HL-60 (cell line): Measurements from ENCODE around the gene ZNF511.
A peak's percentile ranks its signal among the peaks of the same experiment; 100 is the strongest.

ENCODE experiments used
- DNase-seq, 2 experiments: peaks; one replicate each; pipeline ENCODE4 v3.0.0-alpha.2; 2010 to 2020; ENCODE audit warnings: low read depth in 1 of 2, low spot score in 1 of 2
- H3K27ac ChIP-seq: fragments of 250-450 bp; sonication (Bioruptor Pico); replicated peaks from 2 replicates; pipeline ENCODE4 v1.5.1; 2020; ENCODE audit warnings: mild to moderate bottlenecking, moderate library complexity
- H3K27me3 ChIP-seq: fragments of 250-450 bp; sonication (Bioruptor Pico); 2 replicates; pipeline ENCODE4 v1.5.1; 2021; ENCODE audit warnings: mild to moderate bottlenecking, moderate library complexity; ENCODE audit not compliant: insufficient read depth, poor library complexity, severe bottlenecking
- H3K4me3 ChIP-seq: replicated peaks from 2 replicates; pipeline ENCODE4 v1.5.1; 2011; ENCODE audit warnings: mild to moderate bottlenecking, control low read depth, low read length; ENCODE audit not compliant: insufficient read depth
- CTCF ChIP-seq: IDR thresholded peaks from one replicate; pipeline ENCODE4 v1.5.1; 2011; ENCODE audit warnings: low read length, control low read depth, inconsistent platforms; ENCODE audit not compliant: insufficient read depth
- GABPA ChIP-seq: IDR thresholded peaks from 2 replicates; pipeline ENCODE4 v1.6.1; 2012; ENCODE audit warnings: low read depth
- POLR2AphosphoS5 ChIP-seq: IDR thresholded peaks from 2 replicates; pipeline ENCODE4 v1.6.1; 2012; ENCODE audit warnings: low read depth
- REST ChIP-seq: IDR thresholded peaks from 2 replicates; pipeline ENCODE4 v1.6.1; 2012; ENCODE audit warnings: low read depth; ENCODE audit not compliant: insufficient replicate concordance
- SPI1 ChIP-seq: IDR thresholded peaks from 2 replicates; pipeline ENCODE4 v1.6.1; 2012; ENCODE audit warnings: low read depth, mild to moderate bottlenecking, borderline replicate concordance

The ZNF511 gene

GRCh38 chr10:133309720-133310398, 1.1 kb downstream of the ZNF511 start:
- peak; percentile 49 to 80 for DNase-seq
- TF ChIP-seq CTCF = no peak
- no peak for TF ChIP-seq REST
- peak; percentile 84 for TF ChIP-seq GABPA
- TF ChIP-seq POLR2AphosphoS5 = peak; percentile 31; the same call in 1 of the 2 replicates
- TF ChIP-seq SPI1 = no peak; the same call in 1 of the 2 replicates
- peak overlapping the region; percentile 82 for H3K4me3 ChIP-seq
- H3K27ac ChIP-seq = peak overlapping the region; percentile 93
- no peaks in the 10 kb centered on the region for H3K27me3 ChIP-seq

GRCh38 chr10:133310399-133310755, 1.7 kb downstream of the ZNF511 start:
- H3K4me3 ChIP-seq = peak overlapping the region; percentile 82
- no peaks in the 10 kb centered on the region for H3K27me3 ChIP-seq
- peak overlapping the region; percentile 93 for H3K27ac ChIP-seq
- no peak for TF ChIP-seq GABPA
- no peak for TF ChIP-seq POLR2AphosphoS5
- TF ChIP-seq CTCF = no peak
- no peak for TF ChIP-seq REST
- no peak for TF ChIP-seq SPI1
- no peak for DNase-seq

GRCh38 chr10:133310789-133311188, 2.1 kb downstream of the ZNF511 start:
- Histone ChIP-seq H3K4me3 (no peak overlapping the region), H3K27ac (no peak overlapping the region), H3K27me3 (no peaks in the 10 kb centered on the region)
- TF ChIP-seq REST (no peak), CTCF (no peak), GABPA (no peak), SPI1 (no peak), POLR2AphosphoS5 (no peak)
- no peak for DNase-seq
